ENCODE data around the gene ADAMTS2. TPM values are rescaled to one million over a fixed set of nuclear protein-coding genes. Genes with fewer than 3 reads are reported as not detected.
"Not testable (repeated sequence)": the region's sequence is repeated elsewhere in the genome, so short reads cannot be mapped to it uniquely, and the experiment has no call there.

ADAMTS2 gene
- total RNA-seq, 3 donors from 2014 or later (not counting 1 experiment from before 2014, with no cell fraction given) = 0.28 TPM; not detected in 2

DNA sequence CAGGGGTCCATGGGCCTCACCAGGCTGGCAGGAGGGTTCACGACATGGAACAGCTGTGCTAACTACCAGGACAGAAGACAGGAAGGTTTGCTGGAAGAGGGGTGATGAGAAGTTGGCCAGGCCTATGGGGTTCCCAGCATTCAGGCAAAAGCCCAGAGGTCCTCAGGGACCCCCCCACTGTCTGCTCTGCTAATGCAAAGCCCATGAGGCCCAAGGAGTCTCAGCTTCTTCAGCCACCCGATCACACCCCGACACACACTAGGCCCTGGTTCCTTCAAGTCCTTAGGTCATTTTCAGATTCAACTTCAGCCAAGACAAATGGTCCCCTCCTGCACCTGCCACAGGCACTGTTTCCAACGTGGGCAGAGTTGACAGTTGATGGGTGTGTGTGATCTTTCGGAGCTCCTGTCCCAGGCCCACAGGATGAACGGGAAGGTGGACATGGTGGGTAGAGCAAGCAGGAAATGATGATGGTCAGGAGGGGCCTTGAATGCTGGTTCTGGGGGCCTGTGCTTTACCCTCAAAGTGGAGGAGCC is 20.4 kb downstream of the ADAMTS2 start:
- no peaks in the 10 kb centered on the region for H3K9me3 Mint-ChIP-seq

DNA sequence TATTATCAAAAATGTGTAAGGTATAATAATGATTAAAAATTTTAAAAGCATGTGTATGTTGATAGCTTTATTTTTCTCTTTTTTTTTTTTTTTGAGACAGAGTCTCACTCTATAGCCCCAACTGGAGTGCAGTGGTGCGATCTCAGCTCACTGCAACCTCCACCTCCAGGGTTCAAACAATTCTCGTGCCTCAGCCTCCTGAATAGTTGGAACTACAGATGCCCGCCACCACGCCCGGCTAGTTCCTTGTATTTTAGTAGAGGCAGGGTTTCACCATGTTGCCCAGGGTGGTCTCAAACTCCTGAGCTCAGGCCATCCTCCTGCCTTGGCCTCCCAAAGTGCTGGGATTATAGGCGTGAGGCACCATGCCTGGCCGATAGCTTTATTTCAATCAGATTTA is 20.9 kb downstream of the ADAMTS2 start:
- H3K27me3 ChIP-seq (ENCODE audit: control insufficient read depth, insufficient read depth, low read length); intact Hi-C loops (cut with micrococcal nuclease); H3K4me1 ChIP-seq (ENCODE audit: control insufficient read depth, insufficient read depth, low read length); H3K4me3 ChIP-seq (ENCODE audit: low read length); H3K36me3 Mint-ChIP-seq; H3K27ac ChIP-seq (ENCODE audit: low read length); H3K36me3 ChIP-seq (ENCODE audit: control insufficient read depth, insufficient read depth, low read length); H3K4me1 Mint-ChIP-seq; ATAC-seq; H3K9me3 Mint-ChIP-seq; DNase-seq; H3K4me3 Mint-ChIP-seq; H3K27ac Mint-ChIP-seq; H3K9me3 ChIP-seq (ENCODE audit: control insufficient read depth, insufficient read depth, low read length): not testable (repeated sequence)
- 96% methylated on average over 5 of the region's 7 CpGs for whole genome bisulfite sequencing (ENCODE audit: insufficient coverage)
- H3K27me3 Mint-ChIP-seq (ENCODE audit: low read depth in 2 of 2) = peaks cover 0 to 14% of the 10 kb centered on the region in 2 donors

More for the DNA sequence above, 20.4 kb downstream of the ADAMTS2 start:
- H3K27ac ChIP-seq (ENCODE audit: low read length) = no peak overlapping the region
- intact Hi-C loops (cut with micrococcal nuclease) = no loop called here
- no peak for DNase-seq
- H3K4me1 ChIP-seq (ENCODE audit: control insufficient read depth, insufficient read depth, low read length) = peaks cover 3% of the 10 kb centered on the region
- WGBS (ENCODE audit: insufficient coverage) = 79% methylated on average over 6 of the region's 6 CpGs
- TF ChIP-seq, protein P1, sequence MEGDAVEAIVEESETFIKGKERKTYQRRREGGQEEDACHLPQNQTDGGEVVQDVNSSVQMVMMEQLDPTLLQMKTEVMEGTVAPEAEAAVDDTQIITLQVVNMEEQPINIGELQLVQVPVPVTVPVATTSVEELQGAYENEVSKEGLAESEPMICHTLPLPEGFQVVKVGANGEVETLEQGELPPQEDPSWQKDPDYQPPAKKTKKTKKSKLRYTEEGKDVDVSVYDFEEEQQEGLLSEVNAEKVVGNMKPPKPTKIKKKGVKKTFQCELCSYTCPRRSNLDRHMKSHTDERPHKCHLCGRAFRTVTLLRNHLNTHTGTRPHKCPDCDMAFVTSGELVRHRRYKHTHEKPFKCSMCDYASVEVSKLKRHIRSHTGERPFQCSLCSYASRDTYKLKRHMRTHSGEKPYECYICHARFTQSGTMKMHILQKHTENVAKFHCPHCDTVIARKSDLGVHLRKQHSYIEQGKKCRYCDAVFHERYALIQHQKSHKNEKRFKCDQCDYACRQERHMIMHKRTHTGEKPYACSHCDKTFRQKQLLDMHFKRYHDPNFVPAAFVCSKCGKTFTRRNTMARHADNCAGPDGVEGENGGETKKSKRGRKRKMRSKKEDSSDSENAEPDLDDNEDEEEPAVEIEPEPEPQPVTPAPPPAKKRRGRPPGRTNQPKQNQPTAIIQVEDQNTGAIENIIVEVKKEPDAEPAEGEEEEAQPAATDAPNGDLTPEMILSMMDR (IDR thresholded peaks at IDR 0.05) = no peak
- H3K27ac Mint-ChIP-seq = no peak overlapping the region
- H3K27me3 Mint-ChIP-seq (ENCODE audit: low read depth in 2 of 2) = peaks cover 0 to 14% of the 10 kb centered on the region in 2 donors
- H3K9me3 ChIP-seq (ENCODE audit: control insufficient read depth, insufficient read depth, low read length) = no peaks in the 10 kb centered on the region
- H3K36me3 Mint-ChIP-seq = no peaks in the 10 kb centered on the region
- H3K4me3 Mint-ChIP-seq = no peak overlapping the region
- H3K4me1 Mint-ChIP-seq = peaks cover 0 to 3% of the 10 kb centered on the region in 2 donors
- no peak for ATAC-seq
- no peaks in the 10 kb centered on the region for H3K27me3 ChIP-seq (ENCODE audit: control insufficient read depth, insufficient read depth, low read length)
- no peak overlapping the region for H3K4me3 ChIP-seq (ENCODE audit: low read length)
- H3K36me3 ChIP-seq (ENCODE audit: control insufficient read depth, insufficient read depth, low read length) = no peaks in the 10 kb centered on the region

DNA sequence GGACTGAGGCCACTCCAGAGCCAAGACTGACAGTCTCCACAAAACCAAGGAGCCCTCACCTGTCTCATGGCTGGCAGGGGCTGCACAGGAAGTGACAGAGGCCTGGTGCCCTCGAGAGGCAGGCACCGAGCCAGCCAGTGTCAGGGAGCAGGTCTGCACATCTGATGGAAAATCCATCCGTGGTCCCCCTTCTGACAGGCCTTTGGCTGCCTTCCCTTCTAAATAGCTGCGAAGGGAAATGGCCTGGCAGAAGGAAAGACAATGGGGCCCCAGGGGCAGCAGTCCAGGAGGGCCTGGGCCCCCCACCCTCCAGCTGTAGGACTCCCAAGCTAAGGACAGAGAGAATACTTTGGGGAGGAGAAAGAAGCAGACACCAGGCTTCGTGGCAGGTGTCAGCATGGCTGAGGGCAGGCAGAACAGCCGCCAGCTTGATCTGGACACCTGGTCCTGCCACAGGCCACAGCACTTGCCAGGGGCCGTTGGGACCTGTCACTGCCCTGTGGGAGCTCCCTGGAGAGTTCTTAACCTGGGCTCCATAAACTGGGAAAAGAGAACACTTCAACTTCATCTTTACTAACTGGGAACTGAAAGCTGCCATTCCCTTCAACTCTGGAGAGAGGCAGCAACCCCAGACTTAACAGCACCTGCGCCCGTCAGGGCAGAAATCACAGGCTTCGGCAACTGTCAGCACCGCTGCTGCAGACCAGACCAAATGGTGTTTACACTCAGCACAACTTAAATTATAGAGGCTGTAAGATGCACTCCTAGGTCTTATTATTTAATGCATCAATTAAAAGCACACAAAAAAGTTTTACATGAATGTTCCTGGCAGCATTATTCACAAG is 22.0 kb downstream of the ADAMTS2 start:
- H3K4me1 Mint-ChIP-seq = peaks cover 0 to 8% of the 10 kb centered on the region in 2 donors
- 59% methylated on average over 11 of the region's 11 CpGs for WGBS (ENCODE audit: insufficient coverage)

More for the DNA sequence above, 22.0 kb downstream of the ADAMTS2 start:
- Mint-ChIP-seq H3K27me3 (ENCODE audit: low read depth in 2 of 2) (peaks cover 0 to 11% of the 10 kb centered on the region in 2 donors), H3K4me3 (no peak overlapping the region), H3K27ac (no peak overlapping the region), H3K9me3 (no peaks in the 10 kb centered on the region), H3K36me3 (no peaks in the 10 kb centered on the region)
- intact Hi-C loops (cut with micrococcal nuclease) = no loop called here
- Histone ChIP-seq H3K27ac (ENCODE audit: low read length) (no peak overlapping the region), H3K36me3 (ENCODE audit: control insufficient read depth, insufficient read depth, low read length) (no peaks in the 10 kb centered on the region), H3K4me1 (ENCODE audit: control insufficient read depth, insufficient read depth, low read length) (peaks cover 4% of the 10 kb centered on the region), H3K4me3 (ENCODE audit: low read length) (no peak overlapping the region), H3K27me3 (ENCODE audit: control insufficient read depth, insufficient read depth, low read length) (no peaks in the 10 kb centered on the region), H3K9me3 (ENCODE audit: control insufficient read depth, insufficient read depth, low read length) (no peaks in the 10 kb centered on the region)
- no peak for DNase-seq
- TF ChIP-seq, protein P1 (IDR thresholded peaks at IDR 0.05) = no peak
- no peak for ATAC-seq

All from natural killer cell (primary cell).